Duodenal mucosa (tissue), 2 donors: Measurements from ENCODE around the gene NCAPH2.

Experiments used
- H3K27ac ChIP-seq: one replicate; pipeline ENCODE4 v1.7.0; 2013; ENCODE audit warnings: low read depth, low read length
- H3K27me3 ChIP-seq, 2 donors: one replicate each; pipeline ENCODE4 v1.7.0; 2013; ENCODE audit warnings: low read length in 2 of 2, control low read depth in 1 of 2; ENCODE audit not compliant: insufficient read depth in 2 of 2, control insufficient read depth in 1 of 2
- H3K36me3 ChIP-seq, 2 donors: one replicate each; pipeline ENCODE4 v1.7.0; 2013; ENCODE audit warnings: low read length in 2 of 2, control low read depth in 1 of 2; ENCODE audit not compliant: insufficient read depth in 2 of 2, control insufficient read depth in 1 of 2
- H3K4me1 ChIP-seq, 2 donors: one replicate each; pipeline ENCODE4 v1.7.0; 2013; ENCODE audit warnings: low read length in 2 of 2, control low read depth in 1 of 2; ENCODE audit not compliant: insufficient read depth in 2 of 2, control insufficient read depth in 1 of 2
- H3K4me3 ChIP-seq, 2 donors: one replicate each; pipeline ENCODE4 v1.7.0; 2013; ENCODE audit warnings: low read length in 2 of 2, low read depth in 1 of 2
- H3K9ac ChIP-seq, 2 donors: one replicate each; pipeline ENCODE4 v1.7.0; 2013; ENCODE audit warnings: low read length in 2 of 2, low read depth in 1 of 2
- H3K9me3 ChIP-seq, 2 donors: one replicate each; pipeline ENCODE4 v1.7.0; 2013; ENCODE audit warnings: low read length in 2 of 2, control low read depth in 1 of 2; ENCODE audit not compliant: control insufficient read depth in 1 of 2

The NCAPH2 gene

DNA sequence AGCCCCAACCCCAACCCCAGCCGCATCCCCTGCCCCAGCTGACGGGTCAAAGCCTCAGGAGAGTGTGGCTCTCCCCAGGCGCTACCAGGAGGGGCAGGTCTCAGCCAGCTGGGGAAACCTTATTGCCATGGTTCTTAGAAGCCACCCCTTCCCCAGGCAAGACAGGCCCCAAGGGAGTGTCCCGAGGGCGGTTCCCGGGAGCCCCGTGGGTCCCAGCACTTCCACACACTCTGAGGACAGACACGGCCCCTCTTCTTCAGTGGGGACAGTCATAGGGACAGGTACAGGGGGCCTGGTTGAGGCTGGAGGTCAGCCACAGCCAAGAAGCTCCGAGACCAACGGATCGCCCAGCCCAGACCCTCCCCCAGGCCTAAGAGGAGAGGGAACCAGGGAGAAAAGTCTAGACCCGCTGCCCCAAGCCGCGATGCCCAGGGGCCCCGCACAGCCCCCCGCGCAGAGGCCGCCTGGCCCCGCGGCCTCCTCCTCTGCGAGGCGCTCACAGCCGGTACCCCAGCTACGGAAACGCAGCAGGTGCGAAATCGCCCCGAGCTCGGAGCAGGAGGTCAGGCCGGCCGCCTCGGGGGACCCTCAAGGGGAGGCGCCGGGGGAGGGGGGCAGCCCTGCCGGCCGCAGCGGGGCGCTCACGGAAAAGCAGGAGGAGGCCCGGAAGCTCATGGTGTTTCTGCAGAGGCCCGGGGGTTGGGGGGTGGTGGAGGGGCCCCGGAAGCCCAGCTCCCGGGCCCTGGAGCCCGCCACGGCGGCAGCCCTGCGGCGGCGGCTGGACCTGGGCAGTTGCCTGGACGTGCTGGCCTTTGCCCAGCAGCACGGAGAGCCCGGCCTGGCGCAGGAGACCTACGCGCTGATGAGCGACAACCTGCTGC is 40.3 kb downstream of the NCAPH2 start:
- no peak overlapping the region for H3K27ac ChIP-seq
- peak overlapping the region; percentile 29 to 58 for H3K4me3 ChIP-seq
- no peaks in the 10 kb centered on the region for H3K36me3 ChIP-seq
- H3K9ac ChIP-seq: peak overlapping the region; percentile 10 to 38
- peaks cover 15 to 24% of the 10 kb centered on the region in 2 donors for H3K4me1 ChIP-seq
- H3K27me3 ChIP-seq: peaks cover 0 to 6% of the 10 kb centered on the region in 2 donors
- no peaks in the 10 kb centered on the region for H3K9me3 ChIP-seq

DNA sequence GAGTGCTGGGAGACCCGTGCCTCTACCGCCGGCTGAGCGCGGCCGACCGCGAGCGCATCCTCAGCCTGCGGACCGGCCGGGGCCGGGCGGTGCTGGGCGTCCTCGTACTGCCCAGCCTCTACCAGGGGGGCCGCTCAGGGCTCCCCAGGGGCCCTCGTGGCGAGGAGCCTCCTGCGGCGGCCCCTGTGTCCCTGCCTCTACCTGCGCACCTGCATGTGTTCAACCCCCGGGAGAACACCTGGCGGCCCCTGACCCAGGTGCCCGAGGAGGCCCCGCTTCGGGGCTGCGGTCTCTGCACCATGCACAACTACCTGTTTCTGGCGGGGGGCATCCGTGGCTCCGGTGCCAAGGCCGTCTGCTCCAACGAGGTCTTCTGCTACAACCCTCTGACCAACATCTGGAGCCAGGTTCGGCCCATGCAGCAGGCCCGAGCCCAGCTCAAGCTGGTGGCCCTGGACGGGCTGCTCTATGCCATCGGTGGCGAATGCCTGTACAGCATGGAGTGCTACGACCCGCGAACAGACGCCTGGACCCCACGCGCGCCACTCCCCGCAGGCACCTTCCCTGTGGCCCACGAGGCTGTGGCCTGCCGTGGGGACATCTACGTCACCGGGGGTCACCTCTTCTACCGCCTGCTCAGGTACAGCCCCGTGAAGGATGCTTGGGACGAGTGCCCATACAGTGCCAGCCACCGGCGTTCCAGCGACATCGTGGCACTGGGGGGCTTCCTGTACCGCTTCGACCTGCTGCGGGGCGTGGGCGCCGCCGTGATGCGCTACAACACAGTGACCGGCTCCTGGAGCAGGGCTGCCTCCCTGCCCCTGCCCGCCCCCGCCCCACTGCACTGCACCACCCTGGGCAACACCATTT is 41.1 kb downstream of the NCAPH2 start:
- peaks cover 15 to 20% of the 10 kb centered on the region in 2 donors for H3K4me1 ChIP-seq
- peak overlapping the region; percentile 10 to 38 for H3K9ac ChIP-seq
- H3K4me3 ChIP-seq: peak overlapping the region; percentile 29 to 58
- H3K27ac ChIP-seq: no peak overlapping the region
- no peaks in the 10 kb centered on the region for H3K36me3 ChIP-seq
- peaks cover 0 to 6% of the 10 kb centered on the region in 2 donors for H3K27me3 ChIP-seq
- no peaks in the 10 kb centered on the region for H3K9me3 ChIP-seq

DNA sequence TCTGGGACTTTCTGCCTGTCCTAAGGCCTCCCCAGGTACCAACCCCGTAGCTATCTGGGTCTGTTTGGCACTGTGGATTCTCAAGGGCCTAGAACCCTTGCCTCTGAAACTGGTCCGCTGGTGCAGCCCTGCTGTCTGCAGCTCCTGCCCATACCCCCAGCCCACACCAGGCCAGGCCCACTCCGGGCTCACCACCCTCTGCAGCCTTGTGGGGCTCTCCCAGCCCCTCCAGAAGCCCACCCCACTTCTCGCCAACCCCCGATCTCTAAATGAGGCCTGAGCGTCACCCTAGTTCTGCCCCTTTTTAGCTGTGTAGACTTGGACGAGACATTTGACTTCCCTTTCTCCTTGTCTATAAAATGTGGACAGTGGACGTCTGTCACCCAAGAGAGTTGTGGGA is 42.4 kb downstream of the NCAPH2 start:
- Histone ChIP-seq H3K9me3 (no peaks in the 10 kb centered on the region), H3K4me3 (no peak overlapping the region), H3K27ac (no peak overlapping the region), H3K9ac (no peak overlapping the region), H3K27me3 (peaks cover 0 to 6% of the 10 kb centered on the region in 2 donors), H3K4me1 (peaks cover 3 to 9% of the 10 kb centered on the region in 2 donors), H3K36me3 (no peaks in the 10 kb centered on the region)

DNA sequence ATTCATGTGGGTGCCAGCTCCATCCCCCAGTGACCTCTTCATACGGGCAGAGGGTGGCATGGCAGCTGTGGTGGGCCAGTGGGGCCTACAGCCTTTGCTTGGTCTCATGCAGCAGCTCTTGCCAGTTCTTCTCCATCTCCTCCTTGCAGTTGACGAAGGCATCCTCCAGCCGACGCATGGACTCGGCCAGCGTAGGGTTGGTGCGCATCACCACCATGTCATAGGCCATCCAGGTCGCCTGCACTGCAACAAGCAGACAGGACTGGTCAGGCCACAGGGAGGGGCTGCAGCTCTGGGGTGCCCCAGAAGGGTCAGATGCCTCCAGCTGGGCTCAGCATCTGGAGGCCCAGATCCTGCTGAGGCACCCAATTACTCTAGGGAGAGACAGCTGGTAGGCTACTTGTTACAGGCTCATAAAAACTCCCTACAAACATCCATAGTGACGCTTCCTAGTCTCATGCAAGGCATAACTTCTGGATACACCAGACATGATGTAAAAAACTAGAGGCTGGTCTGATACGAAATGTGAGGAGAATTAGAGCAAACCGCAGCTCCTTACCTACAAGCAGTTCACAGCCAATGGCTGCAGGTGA is 43.2 kb downstream of the NCAPH2 start:
- H3K9ac ChIP-seq: no peak overlapping the region
- H3K4me3 ChIP-seq: no peak overlapping the region
- H3K27ac ChIP-seq: no peak overlapping the region
- H3K36me3 ChIP-seq: no peaks in the 10 kb centered on the region
- H3K4me1 ChIP-seq: peaks cover 0 to 9% of the 10 kb centered on the region in 2 donors
- peaks cover 0 to 6% of the 10 kb centered on the region in 2 donors for H3K27me3 ChIP-seq
- H3K9me3 ChIP-seq: no peaks in the 10 kb centered on the region

DNA sequence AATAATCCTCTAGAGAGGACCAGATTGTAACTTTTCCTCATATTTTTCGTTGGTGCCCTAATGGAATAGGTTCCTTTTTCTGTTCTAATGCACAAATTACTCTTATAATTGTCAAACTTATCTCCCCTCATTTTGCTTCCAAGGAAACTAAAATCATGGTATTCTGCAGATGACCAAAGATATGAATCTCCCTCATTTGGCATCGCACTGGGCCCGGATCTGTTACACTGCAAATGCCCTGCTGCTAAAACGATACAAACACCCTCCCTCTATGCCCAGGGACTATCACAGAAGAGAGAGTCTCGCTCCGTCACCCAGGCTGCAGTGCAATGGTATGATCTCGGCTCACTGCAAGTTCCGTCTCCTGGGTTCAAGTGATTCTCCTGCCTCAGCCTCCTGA is 45.3 kb downstream of the NCAPH2 start:
- H3K36me3 ChIP-seq: no peaks in the 10 kb centered on the region
- peaks cover 0 to 4% of the 10 kb centered on the region in 2 donors for H3K27me3 ChIP-seq
- H3K4me3 ChIP-seq: no peak overlapping the region
- peaks cover 0 to 7% of the 10 kb centered on the region in 2 donors for H3K4me1 ChIP-seq
- no peak overlapping the region for H3K27ac ChIP-seq
- H3K9ac ChIP-seq: no peak overlapping the region
- no peaks in the 10 kb centered on the region for H3K9me3 ChIP-seq

DNA sequence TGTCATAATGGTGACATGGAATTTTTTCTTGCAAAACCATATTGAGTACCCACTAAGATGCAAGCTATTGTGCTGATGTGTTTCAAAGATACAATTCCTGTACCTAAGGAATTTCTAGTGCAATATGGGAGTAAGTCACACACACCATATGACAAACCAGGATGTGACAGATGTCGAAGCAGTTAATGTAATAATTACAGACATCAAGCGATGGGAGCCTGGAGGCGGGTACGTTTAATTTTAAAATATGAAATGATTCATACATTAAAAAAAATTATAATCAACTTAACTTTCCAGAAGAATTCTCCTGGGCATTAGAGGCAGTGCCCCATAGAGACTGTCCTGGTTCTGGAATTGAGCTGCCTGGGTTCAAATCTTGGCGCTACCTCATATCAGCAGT is 48.7 kb downstream of the NCAPH2 start:
- Histone ChIP-seq H3K27me3 (no peaks in the 10 kb centered on the region), H3K4me3 (no peak overlapping the region), H3K27ac (no peak overlapping the region), H3K4me1 (no peaks in the 10 kb centered on the region), H3K9me3 (no peaks in the 10 kb centered on the region), H3K36me3 (no peaks in the 10 kb centered on the region), H3K9ac (no peak overlapping the region)

GRCh38 chr22:50560034-50560433 is 52.0 kb downstream of the NCAPH2 start:
- no peak overlapping the region for H3K27ac ChIP-seq
- H3K36me3 ChIP-seq: no peaks in the 10 kb centered on the region
- no peak overlapping the region for H3K9ac ChIP-seq
- H3K4me1 ChIP-seq: peaks cover 9 to 14% of the 10 kb centered on the region in 2 donors
- no peak overlapping the region for H3K4me3 ChIP-seq
- H3K9me3 ChIP-seq: no peaks in the 10 kb centered on the region
- H3K27me3 ChIP-seq: no peaks in the 10 kb centered on the region

DNA sequence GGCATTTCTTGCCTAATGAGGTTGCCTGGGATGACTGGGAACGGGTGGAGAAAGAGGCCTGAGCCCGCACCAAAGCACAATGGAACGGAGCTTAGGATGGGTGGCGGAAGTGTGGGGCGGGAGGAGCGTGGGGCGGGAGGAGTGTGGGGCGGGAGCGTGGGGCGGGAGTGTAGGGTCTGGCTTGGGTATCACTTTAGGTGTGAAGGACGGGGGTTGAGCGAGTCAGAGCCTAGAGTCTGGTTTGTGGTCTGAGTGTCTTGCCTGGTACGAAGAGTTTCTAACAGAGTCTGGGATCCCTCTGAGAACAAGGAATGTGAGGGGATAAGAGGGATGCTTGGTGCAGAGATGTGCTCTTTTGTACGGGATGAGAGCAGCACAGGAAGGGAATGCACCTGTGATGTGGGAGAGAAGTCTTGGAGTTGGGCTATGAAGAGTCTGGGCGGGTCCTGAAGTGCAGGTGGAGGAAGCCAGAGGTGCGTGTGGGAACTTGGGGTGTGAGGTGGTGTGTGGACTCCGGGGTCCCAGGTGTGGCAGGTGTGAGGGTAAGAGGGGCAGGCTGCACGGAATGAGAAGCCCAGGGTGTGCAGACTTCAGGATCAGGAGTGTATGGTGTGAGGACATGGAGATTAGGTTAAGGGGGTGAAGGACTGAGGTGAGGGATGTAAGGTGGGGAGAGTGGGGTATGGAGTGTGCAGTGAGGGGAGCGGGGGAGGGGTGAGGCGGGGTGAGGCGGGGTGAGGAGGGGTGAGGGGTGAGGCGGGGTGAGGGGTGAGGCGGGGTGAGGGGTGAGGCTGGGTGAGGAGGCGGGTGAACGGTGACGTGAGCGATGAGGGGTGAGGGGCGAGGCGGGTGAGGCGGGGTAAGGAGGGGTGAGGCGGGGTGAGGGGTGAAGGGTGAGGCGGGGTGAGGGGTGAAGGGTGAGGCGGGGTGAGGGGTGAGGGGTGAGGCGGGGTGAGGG is 53.7 kb downstream of the NCAPH2 start:
- H3K9me3 ChIP-seq: no peaks in the 10 kb centered on the region
- no peak overlapping the region for H3K9ac ChIP-seq
- no peaks in the 10 kb centered on the region for H3K27me3 ChIP-seq
- H3K36me3 ChIP-seq: no peaks in the 10 kb centered on the region
- H3K4me1 ChIP-seq: peaks cover 9 to 14% of the 10 kb centered on the region in 2 donors
- no peak overlapping the region for H3K4me3 ChIP-seq
- H3K27ac ChIP-seq: no peak overlapping the region
